HUES48 (cell line): ENCODE measurements around the gene GPR18.
"Not testable (repeated sequence)": the region's sequence is repeated elsewhere in the genome, so short reads cannot be mapped to it uniquely, and the experiment has no call there.

Experiments
- H3K27ac ChIP-seq: one replicate; pipeline ENCODE4 v1.7.0; 2013; ENCODE audit warnings: low read depth, low read length, inconsistent platforms
- H3K27me3 ChIP-seq: 2 replicates; pipeline ENCODE4 v1.6.1; 2013; ENCODE audit warnings: mild to moderate bottlenecking, low read length; ENCODE audit not compliant: control insufficient read depth, insufficient read depth
- H3K36me3 ChIP-seq: 2 replicates; pipeline ENCODE4 v1.6.1; 2013; ENCODE audit warnings: low read length; ENCODE audit not compliant: control insufficient read depth, insufficient read depth
- H3K4me1 ChIP-seq: 2 replicates; pipeline ENCODE4 v1.6.1; 2013; ENCODE audit warnings: mild to moderate bottlenecking, low read length; ENCODE audit not compliant: control insufficient read depth, insufficient read depth
- H3K4me3 ChIP-seq: 2 replicates; pipeline ENCODE4 v1.5.1; 2013; ENCODE audit warnings: mild to moderate bottlenecking, low read depth, low read length
- H3K9ac ChIP-seq: 2 replicates; pipeline ENCODE4 v1.6.1; 2013; ENCODE audit warnings: mild to moderate bottlenecking, low read depth, low read length, moderate library complexity
- H3K9me3 ChIP-seq: 2 replicates; pipeline ENCODE4 v1.6.1; 2013; ENCODE audit warnings: low read length; ENCODE audit not compliant: control insufficient read depth, insufficient read depth

The GPR18 gene

GRCh38 chr13:99256283-99256682 is 1.9 kb downstream of the GPR18 start:
- Histone ChIP-seq H3K36me3 (peaks cover 22% of the 10 kb centered on the region), H3K9me3 (no peaks in the 10 kb centered on the region), H3K4me3 (no peak overlapping the region), H3K27ac (no peak overlapping the region), H3K9ac (no peak overlapping the region), H3K27me3 (no peaks in the 10 kb centered on the region), H3K4me1 (peaks cover 6% of the 10 kb centered on the region)

- no peak overlapping the region for H3K9ac ChIP-seq
- peaks cover 22% of the 10 kb centered on the region for H3K36me3 ChIP-seq
- H3K27me3 ChIP-seq = no peaks in the 10 kb centered on the region
- no peaks in the 10 kb centered on the region for H3K9me3 ChIP-seq
- no peak overlapping the region for H3K27ac ChIP-seq
- H3K4me1 ChIP-seq = peaks cover 11% of the 10 kb centered on the region
- H3K4me3 ChIP-seq = no peak overlapping the region
These were observed 2.9 kb downstream of the GPR18 start for GRCh38 chr13:99255271-99255670.

- Histone ChIP-seq H3K27me3 (no peaks in the 10 kb centered on the region), H3K4me3 (no peak overlapping the region), H3K9ac (no peak overlapping the region), H3K4me1 (peaks cover 11% of the 10 kb centered on the region), H3K9me3 (no peaks in the 10 kb centered on the region), H3K27ac (no peak overlapping the region), H3K36me3 (peaks cover 21% of the 10 kb centered on the region)
These were observed 3.3 kb downstream of the GPR18 start for GRCh38 chr13:99254830-99255229.

GRCh38 chr13:99251921-99252320 is 6.3 kb downstream of the GPR18 start:
- Histone ChIP-seq H3K27me3 (no peaks in the 10 kb centered on the region), H3K9ac (no peak overlapping the region), H3K9me3 (no peaks in the 10 kb centered on the region), H3K4me1 (peaks cover 11% of the 10 kb centered on the region), H3K4me3 (no peak overlapping the region), H3K27ac (no peak overlapping the region), H3K36me3 (peaks cover 21% of the 10 kb centered on the region)

GRCh38 chr13:99250982-99251825 is 7.0 kb downstream of the GPR18 start:
- H3K9ac ChIP-seq = no peak overlapping the region

GRCh38 chr13:99249606-99250005 is 8.6 kb downstream of the GPR18 start:
- H3K4me3 ChIP-seq, H3K27me3 ChIP-seq, H3K9me3 ChIP-seq, H3K9ac ChIP-seq, H3K27ac ChIP-seq: not testable (repeated sequence)
- Histone ChIP-seq H3K4me1 (peaks cover 11% of the 10 kb centered on the region), H3K36me3 (peaks cover 27% of the 10 kb centered on the region)

More at GRCh38 chr13:99250982-99251825, 7.0 kb downstream of the GPR18 start:
- H3K4me1 ChIP-seq = peaks cover 11% of the 10 kb centered on the region
- H3K9me3 ChIP-seq = no peaks in the 10 kb centered on the region
- H3K4me3 ChIP-seq = no peak overlapping the region
- peaks cover 25% of the 10 kb centered on the region for H3K36me3 ChIP-seq
- no peaks in the 10 kb centered on the region for H3K27me3 ChIP-seq
- no peak overlapping the region for H3K27ac ChIP-seq

- not testable (repeated sequence) for H3K27me3 ChIP-seq, H3K9ac ChIP-seq, H3K4me3 ChIP-seq, H3K27ac ChIP-seq, H3K9me3 ChIP-seq
- peaks cover 27% of the 10 kb centered on the region for H3K36me3 ChIP-seq
- H3K4me1 ChIP-seq = peaks cover 11% of the 10 kb centered on the region
These were observed 9.0 kb downstream of the GPR18 start for GRCh38 chr13:99249178-99249577.

GRCh38 chr13:99246100-99246499 is 12.1 kb downstream of the GPR18 start:
- H3K27ac ChIP-seq = no peak overlapping the region
- peaks cover 42% of the 10 kb centered on the region for H3K36me3 ChIP-seq
- H3K27me3 ChIP-seq = no peaks in the 10 kb centered on the region

GRCh38 chr13:99237981-99238662 is 20.1 kb downstream of the GPR18 start:
- no peaks in the 10 kb centered on the region for H3K27me3 ChIP-seq
- H3K36me3 ChIP-seq = peaks cover 35% of the 10 kb centered on the region
- 0 out of 2 replicates have a peak, but pooled peaks cover 5% of the 10 kb centered on the region for H3K9me3 ChIP-seq
- H3K4me1 ChIP-seq = no peaks in the 10 kb centered on the region
- H3K27ac ChIP-seq = no peak overlapping the region
- no peak overlapping the region for H3K9ac ChIP-seq
- H3K4me3 ChIP-seq = no peak overlapping the region

More at GRCh38 chr13:99246100-99246499, 12.1 kb downstream of the GPR18 start:
- H3K4me3 ChIP-seq = no peak overlapping the region
- H3K4me1 ChIP-seq = peaks cover 3% of the 10 kb centered on the region; the same call in 1 of the 2 replicates
- H3K9ac ChIP-seq = no peak overlapping the region
- 0 out of 2 replicates have a peak, but pooled peaks cover under 1% of the 10 kb centered on the region for H3K9me3 ChIP-seq

GRCh38 chr13:99231721-99232120 is 26.5 kb downstream of the GPR18 start:
- no peak overlapping the region for H3K27ac ChIP-seq
- no peaks in the 10 kb centered on the region for H3K9me3 ChIP-seq
- no peaks in the 10 kb centered on the region for H3K36me3 ChIP-seq
- H3K9ac ChIP-seq = no peak overlapping the region
- no peaks in the 10 kb centered on the region for H3K27me3 ChIP-seq
- no peak overlapping the region for H3K4me3 ChIP-seq
- no peaks in the 10 kb centered on the region for H3K4me1 ChIP-seq

- Histone ChIP-seq H3K9me3 (no peaks in the 10 kb centered on the region), H3K4me1 (no peaks in the 10 kb centered on the region), H3K36me3 (no peaks in the 10 kb centered on the region), H3K9ac (no peak overlapping the region), H3K27me3 (no peaks in the 10 kb centered on the region), H3K27ac (no peak overlapping the region), H3K4me3 (no peak overlapping the region)
These were observed 27.2 kb downstream of the GPR18 start for GRCh38 chr13:99230991-99231390.
